KMS-11 (cell line): ENCODE results near the gene ARHGEF6.

ENCODE experiments used
- H2AFZ ChIP-seq: fragments of 200-600 bp; sonication (generic); 2 replicates; pipeline ENCODE4 v1.6.1; 2016; ENCODE audit warnings: antibody characterized with exemption, mixed run types, low read depth
- H3K27ac ChIP-seq: fragments of 200-600 bp; sonication (generic); 2 replicates; pipeline ENCODE4 v1.6.1; 2016; ENCODE audit warnings: mild to moderate bottlenecking, mixed run types
- H3K27me3 ChIP-seq: fragments of 200-600 bp; sonication (generic); 2 replicates; pipeline ENCODE4 v1.6.1; 2017; ENCODE audit warnings: mild to moderate bottlenecking, low read depth, mixed run types, moderate library complexity; ENCODE audit not compliant: insufficient read depth
- H3K36me3 ChIP-seq: fragments of 200-600 bp; sonication (generic); 2 replicates; pipeline ENCODE4 v1.6.1; 2017; ENCODE audit warnings: mild to moderate bottlenecking, mixed run types; ENCODE audit not compliant: insufficient read depth
- H3K4me1 ChIP-seq: fragments of 200-600 bp; sonication (generic); 2 replicates; pipeline ENCODE4 v1.6.1; 2016; ENCODE audit warnings: mild to moderate bottlenecking, low read depth, mixed run types; ENCODE audit not compliant: poor library complexity, severe bottlenecking
- H3K4me2 ChIP-seq: fragments of 200-600 bp; sonication (generic); 2 replicates; pipeline ENCODE4 v1.7.0; 2016; ENCODE audit warnings: mild to moderate bottlenecking, mixed run types
- H3K4me3 ChIP-seq: fragments of 200-600 bp; sonication (generic); IDR thresholded peaks from 2 replicates; pipeline ENCODE4 v1.6.1; 2017; ENCODE audit warnings: low read depth, low read length, mixed read lengths; ENCODE audit not compliant: insufficient read depth
- H3K79me2 ChIP-seq: fragments of 200-600 bp; sonication (generic); 2 replicates; pipeline ENCODE4 v1.6.1; 2016; ENCODE audit warnings: low read depth, mixed run types; ENCODE audit not compliant: insufficient read depth
- H3K9ac ChIP-seq: fragments of 200-600 bp; sonication (generic); 2 replicates; pipeline ENCODE4 v1.6.1; 2016; ENCODE audit warnings: mild to moderate bottlenecking, mixed run types
- H4K20me1 ChIP-seq: fragments of 200-600 bp; sonication (generic); 2 replicates; pipeline ENCODE4 v1.6.1; 2016; ENCODE audit warnings: mild to moderate bottlenecking, mixed run types; ENCODE audit not compliant: insufficient read depth
- CTCF ChIP-seq: fragments of 200-600 bp; sonication (generic); conservative IDR thresholded peaks from 2 replicates; pipeline ENCODE4 v1.6.1; 2017; ENCODE audit warnings: low read depth, mild to moderate bottlenecking, antibody characterized with exemption, low read length, moderate library complexity, mixed read lengths

Gene ARHGEF6

DNA sequence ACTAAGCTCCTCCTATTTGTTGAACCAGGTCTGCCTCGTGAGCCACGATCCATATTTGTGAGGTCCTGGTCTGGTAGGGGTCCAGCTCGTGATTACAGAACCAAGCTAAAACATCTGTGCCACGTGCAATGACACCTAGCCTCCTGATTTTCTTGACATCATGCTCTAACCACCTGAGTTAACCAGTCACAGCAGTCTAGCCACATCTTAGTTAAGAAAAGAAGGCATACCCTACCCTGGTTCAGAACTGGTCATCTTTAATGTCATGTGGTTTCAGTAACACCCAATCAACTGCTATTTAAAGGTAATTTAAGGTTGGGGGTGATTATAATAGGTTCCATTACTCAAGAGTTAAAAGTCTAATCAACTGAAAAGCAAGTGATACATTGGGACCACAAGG is 28.4 kb downstream of the ARHGEF6 start:
- no peaks in the 10 kb centered on the region for H3K4me1 ChIP-seq
- H2AFZ ChIP-seq: no peak overlapping the region
- H3K79me2 ChIP-seq: no peaks in the 10 kb centered on the region
- no peak for TF ChIP-seq CTCF
- no peak overlapping the region for H3K9ac ChIP-seq
- H3K36me3 ChIP-seq: no peaks in the 10 kb centered on the region
- no peaks in the 10 kb centered on the region for H4K20me1 ChIP-seq
- H3K4me2 ChIP-seq: no peak overlapping the region
- H3K27me3 ChIP-seq: no peaks in the 10 kb centered on the region
- H3K27ac ChIP-seq: no peak overlapping the region
- H3K4me3 ChIP-seq: no peak overlapping the region

DNA sequence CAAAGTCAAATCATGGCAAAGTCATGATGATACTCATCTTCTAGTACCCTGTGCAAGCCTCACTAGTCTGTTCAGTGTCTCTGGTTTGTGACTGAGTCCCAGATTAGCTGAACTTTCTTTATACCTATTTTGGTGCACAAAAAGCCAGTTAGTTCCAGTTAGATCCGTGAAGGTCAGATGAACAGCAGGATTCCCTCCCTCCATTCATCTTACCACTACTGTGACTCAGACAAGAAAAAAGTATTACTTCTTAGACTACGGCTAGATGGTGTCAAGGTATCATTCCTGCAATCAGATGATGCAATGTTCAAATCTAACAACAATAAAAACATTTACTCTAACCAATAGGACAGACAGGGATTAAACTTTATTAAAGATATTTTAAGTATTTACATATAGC is 30.4 kb downstream of the ARHGEF6 start:
- Histone ChIP-seq H3K27ac (no peak overlapping the region), H3K36me3 (no peaks in the 10 kb centered on the region), H3K9ac (no peak overlapping the region), H2AFZ (no peak overlapping the region), H4K20me1 (no peaks in the 10 kb centered on the region), H3K79me2 (no peaks in the 10 kb centered on the region), H3K4me1 (no peaks in the 10 kb centered on the region), H3K4me2 (no peak overlapping the region), H3K4me3 (no peak overlapping the region), H3K27me3 (no peaks in the 10 kb centered on the region)
- TF ChIP-seq CTCF: no peak

GRCh38 chrX:136747003-136747986 is 33.4 kb downstream of the ARHGEF6 start:
- H3K4me2 ChIP-seq: no peak overlapping the region
- H3K27me3 ChIP-seq: no peaks in the 10 kb centered on the region
- no peak overlapping the region for H2AFZ ChIP-seq
- H3K79me2 ChIP-seq: no peaks in the 10 kb centered on the region
- no peak overlapping the region for H3K4me3 ChIP-seq
- no peak for TF ChIP-seq CTCF
- no peak overlapping the region for H3K27ac ChIP-seq
- no peaks in the 10 kb centered on the region for H3K4me1 ChIP-seq
- H4K20me1 ChIP-seq: no peaks in the 10 kb centered on the region
- no peak overlapping the region for H3K9ac ChIP-seq
- no peaks in the 10 kb centered on the region for H3K36me3 ChIP-seq

DNA sequence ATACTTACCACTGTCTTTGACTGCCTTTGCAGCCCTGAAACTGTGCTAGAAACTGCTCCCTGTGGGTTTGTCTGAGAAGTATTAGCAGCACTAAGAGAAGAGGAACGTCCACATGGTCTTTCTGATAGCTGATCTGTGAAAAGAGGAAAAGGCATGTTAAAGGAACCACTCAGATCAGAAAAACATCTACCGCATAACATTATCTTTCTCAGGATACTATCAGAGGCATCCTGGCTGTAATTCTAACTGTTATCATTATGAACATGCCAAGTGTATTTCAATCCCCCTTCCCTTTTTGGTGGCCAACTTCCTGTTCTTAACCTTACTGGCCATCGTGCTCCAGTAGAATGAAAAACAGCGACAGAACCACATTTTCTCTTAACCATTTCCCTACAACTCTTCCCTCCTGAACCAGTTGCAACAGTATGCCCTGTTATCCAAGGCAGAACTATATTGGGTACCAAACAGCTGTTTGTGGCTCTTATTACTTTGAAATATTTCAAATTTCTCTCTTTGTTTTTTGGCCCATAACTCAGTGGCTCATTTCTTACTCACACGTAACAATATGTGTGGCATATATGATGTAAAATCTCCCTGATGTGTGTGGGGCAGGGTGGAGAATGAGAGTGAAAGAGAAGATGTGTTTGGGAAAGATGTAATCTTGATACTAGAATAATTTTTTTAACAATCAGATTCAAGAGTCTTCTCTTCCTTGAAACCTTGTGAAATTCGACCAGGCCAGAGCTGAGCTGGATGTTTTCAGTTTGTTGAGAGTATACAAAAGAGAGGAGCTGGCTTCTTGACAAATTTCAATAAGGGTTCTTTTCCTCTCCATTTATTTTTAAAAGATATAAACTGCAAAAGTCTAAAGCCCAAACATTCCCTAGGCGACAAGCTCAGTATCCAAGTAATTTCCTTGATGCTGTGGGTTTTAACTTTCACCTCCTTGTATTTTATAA is 35.2 kb downstream of the ARHGEF6 start:
- no peak overlapping the region for H3K9ac ChIP-seq
- no peak overlapping the region for H3K4me3 ChIP-seq
- H3K79me2 ChIP-seq: no peaks in the 10 kb centered on the region
- TF ChIP-seq CTCF: no peak
- no peaks in the 10 kb centered on the region for H3K4me1 ChIP-seq
- no peaks in the 10 kb centered on the region for H3K36me3 ChIP-seq
- H2AFZ ChIP-seq: no peak overlapping the region
- H3K4me2 ChIP-seq: no peak overlapping the region
- no peaks in the 10 kb centered on the region for H3K27me3 ChIP-seq
- no peaks in the 10 kb centered on the region for H4K20me1 ChIP-seq
- no peak overlapping the region for H3K27ac ChIP-seq
